ENCODE measurements around the gene SMYD3. TPM values are rescaled to one million over a fixed set of nuclear protein-coding genes. Genes with fewer than 3 reads are reported as not detected.

The SMYD3 gene
- total RNA-seq, 1 donor from 2014 or later = 35.4 TPM

- TF ChIP-seq CTCF (IDR thresholded peaks at IDR 0.05; ENCODE audit: unreplicated experiment) = no peak
Measured at GRCh38 chr1:246145900-246146299, 361.2 kb downstream of the SMYD3 start.

DNA sequence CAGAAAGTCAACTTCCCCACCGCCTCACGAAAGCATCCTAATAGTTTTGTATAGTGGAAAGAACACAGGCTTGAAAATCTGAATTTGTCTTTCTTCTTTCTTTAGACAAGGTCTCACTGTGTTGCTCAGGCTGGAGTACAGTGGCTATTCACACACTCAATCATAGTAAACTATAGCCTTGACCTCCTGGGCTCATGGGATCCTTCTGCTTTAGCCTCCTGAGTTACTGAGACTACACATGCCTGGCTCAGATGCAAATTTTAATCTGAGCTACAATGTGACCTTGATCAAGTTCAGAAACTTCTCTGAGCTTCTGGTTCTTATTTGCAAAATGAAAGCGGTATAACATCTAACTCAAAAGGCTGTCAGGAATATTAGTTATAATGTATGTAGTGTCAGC lies 362.1 kb downstream of the SMYD3 start:
- no peak for DNase-seq (ENCODE audit: low spot score)
- no peak for TF ChIP-seq CTCF (IDR thresholded peaks at IDR 0.05; ENCODE audit: unreplicated experiment)
- H3K27ac Mint-ChIP-seq (ENCODE audit: unreplicated experiment) = no peak overlapping the region
- H3K36me3 Mint-ChIP-seq (ENCODE audit: low read depth, unreplicated experiment) = peaks cover 7% of the 10 kb centered on the region
- peaks cover 3% of the 10 kb centered on the region for H3K27me3 Mint-ChIP-seq (ENCODE audit: unreplicated experiment)
- no peaks in the 10 kb centered on the region for H3K9me3 Mint-ChIP-seq (ENCODE audit: unreplicated experiment)
- H3K4me1 Mint-ChIP-seq (ENCODE audit: unreplicated experiment) = no peaks in the 10 kb centered on the region
- H3K4me3 Mint-ChIP-seq (ENCODE audit: unreplicated experiment) = no peak overlapping the region

More at GRCh38 chr1:246145900-246146299, 361.2 kb downstream of the SMYD3 start:
- Mint-ChIP-seq H3K4me3 (ENCODE audit: unreplicated experiment) (no peak overlapping the region), H3K27ac (ENCODE audit: unreplicated experiment) (no peak overlapping the region), H3K9me3 (ENCODE audit: unreplicated experiment) (no peaks in the 10 kb centered on the region), H3K4me1 (ENCODE audit: unreplicated experiment) (no peaks in the 10 kb centered on the region), H3K27me3 (ENCODE audit: unreplicated experiment) (peaks cover 3% of the 10 kb centered on the region), H3K36me3 (ENCODE audit: low read depth, unreplicated experiment) (peaks cover 7% of the 10 kb centered on the region)
- DNase-seq (ENCODE audit: low spot score) = no peak

GRCh38 chr1:246142320-246142893 lies 364.7 kb downstream of the SMYD3 start:
- peaks cover 4% of the 10 kb centered on the region for H3K4me1 Mint-ChIP-seq (ENCODE audit: unreplicated experiment)
- no peak overlapping the region for H3K27ac Mint-ChIP-seq (ENCODE audit: unreplicated experiment)
- peaks cover 2% of the 10 kb centered on the region for H3K27me3 Mint-ChIP-seq (ENCODE audit: unreplicated experiment)
- no peak for DNase-seq (ENCODE audit: low spot score)
- H3K9me3 Mint-ChIP-seq (ENCODE audit: unreplicated experiment) = no peaks in the 10 kb centered on the region
- peaks cover 7% of the 10 kb centered on the region for H3K36me3 Mint-ChIP-seq (ENCODE audit: low read depth, unreplicated experiment)
- TF ChIP-seq CTCF (IDR thresholded peaks at IDR 0.05; ENCODE audit: unreplicated experiment) = no peak
- no peak overlapping the region for H3K4me3 Mint-ChIP-seq (ENCODE audit: unreplicated experiment)

DNA sequence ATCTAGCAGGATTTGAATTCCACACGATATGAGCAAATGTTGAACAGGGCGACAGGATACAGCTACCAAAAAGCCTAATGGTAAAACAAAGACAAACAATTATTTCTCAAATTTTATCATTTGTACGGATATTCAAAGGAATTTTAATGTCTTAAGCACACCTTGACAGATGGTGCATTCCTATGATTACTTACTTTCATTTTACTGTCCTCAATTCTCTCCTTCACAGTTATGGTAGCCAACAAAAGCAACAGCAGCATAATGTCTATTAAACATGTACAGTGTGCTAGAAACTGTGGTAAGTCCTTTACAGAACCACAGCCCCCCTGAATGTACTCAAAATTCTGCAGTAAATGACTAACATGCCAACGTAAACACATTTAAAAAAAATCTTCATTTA lies 365.8 kb downstream of the SMYD3 start:
- no peak for DNase-seq (ENCODE audit: low spot score)
- peaks cover 4% of the 10 kb centered on the region for H3K4me1 Mint-ChIP-seq (ENCODE audit: unreplicated experiment)
- no peaks in the 10 kb centered on the region for H3K9me3 Mint-ChIP-seq (ENCODE audit: unreplicated experiment)
- H3K36me3 Mint-ChIP-seq (ENCODE audit: low read depth, unreplicated experiment) = peaks cover 2% of the 10 kb centered on the region
- peaks cover 2% of the 10 kb centered on the region for H3K27me3 Mint-ChIP-seq (ENCODE audit: unreplicated experiment)
- H3K27ac Mint-ChIP-seq (ENCODE audit: unreplicated experiment) = no peak overlapping the region
- no peak overlapping the region for H3K4me3 Mint-ChIP-seq (ENCODE audit: unreplicated experiment)
- TF ChIP-seq CTCF (IDR thresholded peaks at IDR 0.05; ENCODE audit: unreplicated experiment) = no peak

DNA sequence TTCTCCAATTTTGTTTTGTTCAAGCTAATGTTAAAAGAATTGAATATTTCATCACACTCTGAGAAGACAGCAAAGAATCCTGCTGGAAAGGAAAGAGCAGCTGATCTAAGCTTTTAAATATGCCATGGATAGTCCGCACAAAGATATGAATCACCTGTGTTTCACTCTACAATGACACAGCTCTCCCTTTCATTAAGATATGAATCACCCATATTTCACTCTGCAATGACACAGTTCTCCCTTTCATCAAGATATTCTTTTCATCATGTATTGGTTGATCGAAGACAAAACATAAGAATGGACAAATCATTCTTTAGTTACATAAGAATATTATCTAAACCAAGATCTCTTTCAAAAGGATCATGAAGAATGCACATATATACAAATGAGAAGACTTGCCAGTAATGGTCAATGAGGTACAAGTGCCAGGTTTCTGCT lies 367.3 kb downstream of the SMYD3 start:
- DNase-seq (ENCODE audit: low spot score) = no peak
- no peaks in the 10 kb centered on the region for H3K9me3 Mint-ChIP-seq (ENCODE audit: unreplicated experiment)
- no peak overlapping the region for H3K4me3 Mint-ChIP-seq (ENCODE audit: unreplicated experiment)
- peaks cover 2% of the 10 kb centered on the region for H3K27me3 Mint-ChIP-seq (ENCODE audit: unreplicated experiment)
- TF ChIP-seq CTCF (IDR thresholded peaks at IDR 0.05; ENCODE audit: unreplicated experiment) = no peak
- peaks cover 4% of the 10 kb centered on the region for H3K4me1 Mint-ChIP-seq (ENCODE audit: unreplicated experiment)
- H3K36me3 Mint-ChIP-seq (ENCODE audit: low read depth, unreplicated experiment) = no peaks in the 10 kb centered on the region
- no peak overlapping the region for H3K27ac Mint-ChIP-seq (ENCODE audit: unreplicated experiment)

Data from endothelial cell (in vitro differentiated cells).